ENCODE results near the gene HID1.
"Not testable (repeated sequence)": the region's sequence is repeated elsewhere in the genome, so short reads cannot be mapped to it uniquely, and the experiment has no call there.

Gene HID1

DNA sequence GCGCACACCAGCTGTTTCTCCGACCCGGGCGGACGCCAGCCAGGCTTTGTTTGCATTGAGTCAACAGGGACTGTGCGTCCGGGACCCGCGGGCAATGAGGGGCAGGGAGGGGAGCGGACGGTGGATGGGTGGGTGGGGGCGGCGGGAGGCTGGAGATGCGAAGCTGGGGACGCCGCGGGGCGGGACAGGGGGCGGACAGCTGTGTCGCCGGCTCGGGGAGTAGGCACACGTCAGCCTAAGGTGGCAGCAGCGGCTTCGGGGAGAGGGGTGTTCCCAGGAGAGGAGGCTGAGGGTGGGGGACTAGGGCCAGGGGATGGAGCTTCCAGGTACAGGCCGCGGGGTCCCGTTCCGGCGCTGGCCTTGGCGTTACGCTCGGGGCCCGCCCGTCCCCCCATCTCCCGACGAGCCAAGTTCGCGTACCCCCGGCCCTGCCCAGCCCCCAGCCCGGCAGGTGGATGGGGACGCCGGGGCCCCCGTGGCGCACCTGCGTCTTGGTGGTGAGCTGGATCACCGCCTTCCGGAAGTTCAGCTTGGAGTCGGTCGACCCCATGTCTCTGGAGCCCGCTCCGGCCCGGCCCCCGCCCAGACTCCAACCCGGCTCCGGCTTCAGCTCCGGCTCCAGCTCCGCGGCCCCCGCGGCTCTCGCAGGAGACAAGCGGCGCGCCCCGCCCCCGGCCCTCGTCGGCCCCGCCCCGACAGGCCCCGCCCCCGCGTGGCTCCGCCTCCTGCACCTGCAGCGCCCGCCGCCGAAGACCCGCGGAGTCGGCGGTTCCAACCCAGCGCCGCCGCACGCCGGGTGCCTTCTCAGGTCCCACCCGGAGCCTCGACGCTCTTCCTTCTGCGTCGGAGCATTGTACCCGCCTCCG lies at the start of gene HID1:
Gene HID1 (minus strand): TSS at position 653 of the 866 bp plus-strand sequence. CDS start 103 bp downstream, at position 550.
- peak; percentile 75 to 82 for DNase-seq

- no peak for DNase-seq
Measured at GRCh38 chr17:75020331-75021110, 48.0 kb upstream of the HID1 start.

GRCh38 chr17:75019710-75020109 lies 47.2 kb upstream of the HID1 start:
- no peak for DNase-seq

DNA sequence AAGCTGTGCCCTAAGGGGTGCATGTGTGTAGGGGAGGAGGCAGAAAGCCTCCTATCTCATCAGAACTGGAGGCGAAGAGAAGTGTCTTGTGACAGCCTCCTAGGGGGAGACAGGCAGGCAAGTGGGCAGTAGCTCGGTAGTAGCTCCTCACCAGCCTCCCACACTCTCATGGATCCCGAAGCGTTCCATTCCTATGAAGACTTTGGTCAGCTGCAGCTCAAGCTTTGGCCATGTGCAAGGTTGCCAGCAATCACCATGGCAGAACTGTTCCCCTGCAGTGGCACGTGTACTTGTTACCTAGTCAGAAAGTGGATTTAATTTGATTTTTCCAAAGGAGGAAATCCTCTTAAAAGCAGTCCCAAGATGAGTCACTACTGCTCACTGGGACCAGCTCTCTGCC lies 46.6 kb upstream of the HID1 start:
- DNase-seq: no peak

GRCh38 chr17:75013092-75013559 lies 40.6 kb upstream of the HID1 start:
- no peak for DNase-seq

- DNase-seq: peak; percentile 91 to 92
Measured at GRCh38 chr17:75012346-75013091, 40.0 kb upstream of the HID1 start, which contains the start of gene MRPL58. Gene MRPL58, plus strand, starts transcription at chr17:75012670. Its CDS starts 17 bp downstream, at chr17:75012687.

GRCh38 chr17:75012096-75012345 lies 39.5 kb upstream of the HID1 start:
- DNase-seq: no peak

- peak; percentile 79 to 89 for DNase-seq
Measured at GRCh38 chr17:75011401-75012095, 39.0 kb upstream of the HID1 start.

GRCh38 chr17:75010683-75011400 lies 38.3 kb upstream of the HID1 start:
- DNase-seq: peak; percentile 91 to 95

DNA sequence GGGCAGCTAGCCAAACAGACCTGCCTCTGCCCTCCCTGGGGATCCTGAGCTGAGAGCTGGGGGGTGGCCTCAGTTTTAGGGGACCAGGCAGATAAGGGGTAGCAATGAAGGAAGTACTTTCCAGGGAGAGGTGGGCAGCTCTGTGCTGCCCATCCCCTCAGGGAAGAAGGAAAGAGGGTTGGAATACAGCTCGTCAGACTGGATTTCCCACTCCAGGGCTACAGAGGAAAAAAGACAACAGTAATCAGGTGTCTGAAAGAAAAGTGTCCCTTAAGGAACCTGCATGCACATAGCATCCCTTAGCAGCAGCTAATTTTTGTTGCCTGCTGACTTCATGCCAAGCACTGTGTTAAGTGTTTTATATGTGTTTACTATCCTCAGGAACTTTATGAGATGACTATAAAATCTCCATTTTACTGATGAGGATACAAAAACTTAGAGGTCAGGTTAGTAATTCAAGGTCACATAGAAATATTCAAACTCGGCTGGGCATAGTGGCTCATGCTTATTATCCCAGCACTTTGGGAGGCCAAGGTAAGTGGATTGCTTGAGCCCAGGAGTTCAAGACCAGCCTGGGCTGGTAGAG lies 36.7 kb upstream of the HID1 start:
- no peak for DNase-seq

DNA sequence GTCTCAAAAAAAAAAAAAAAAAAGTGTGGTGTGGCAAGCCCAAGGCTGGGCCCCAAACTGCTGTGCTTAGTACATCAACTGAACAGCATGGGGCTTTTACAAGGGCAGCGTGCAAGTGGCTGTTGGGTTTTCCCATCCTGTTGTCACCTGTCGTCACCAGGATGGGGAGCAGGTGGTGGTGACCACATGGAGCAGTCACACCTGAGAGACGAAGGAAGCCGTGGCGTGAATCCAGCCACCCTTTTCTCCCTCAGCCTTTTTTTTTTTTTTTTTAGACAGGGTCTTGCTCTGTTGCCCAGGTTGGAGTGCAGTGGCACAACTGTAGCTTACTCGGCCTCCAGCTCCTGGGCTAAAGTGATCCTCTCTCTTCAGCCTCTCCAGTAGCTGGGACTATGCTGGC lies 35.8 kb upstream of the HID1 start:
- DNase-seq: peak; percentile 24 to 68

DNA sequence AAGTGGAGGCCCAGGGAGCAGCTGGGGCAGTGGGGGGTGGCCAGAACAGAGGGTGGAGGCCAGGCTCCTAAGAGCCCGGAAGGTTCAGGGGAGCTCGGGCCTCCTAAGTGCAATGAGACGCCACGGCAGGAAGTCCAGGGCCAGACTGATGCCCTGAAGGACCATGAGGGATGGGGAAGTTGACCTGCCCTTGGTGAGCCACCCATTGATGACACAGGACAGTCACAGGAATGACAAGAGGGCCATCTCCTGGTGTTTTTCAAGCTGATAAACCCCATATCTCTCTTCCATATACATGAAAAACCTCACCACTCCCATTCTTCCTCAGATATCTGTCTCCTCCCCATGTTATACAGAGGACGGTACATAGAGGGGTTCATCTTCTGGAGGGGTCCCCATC lies 34.1 kb upstream of the HID1 start:
- DNase-seq: no peak

GRCh38 chr17:75006084-75006483 lies 33.5 kb upstream of the HID1 start:
- DNase-seq: not testable (repeated sequence)

DNA sequence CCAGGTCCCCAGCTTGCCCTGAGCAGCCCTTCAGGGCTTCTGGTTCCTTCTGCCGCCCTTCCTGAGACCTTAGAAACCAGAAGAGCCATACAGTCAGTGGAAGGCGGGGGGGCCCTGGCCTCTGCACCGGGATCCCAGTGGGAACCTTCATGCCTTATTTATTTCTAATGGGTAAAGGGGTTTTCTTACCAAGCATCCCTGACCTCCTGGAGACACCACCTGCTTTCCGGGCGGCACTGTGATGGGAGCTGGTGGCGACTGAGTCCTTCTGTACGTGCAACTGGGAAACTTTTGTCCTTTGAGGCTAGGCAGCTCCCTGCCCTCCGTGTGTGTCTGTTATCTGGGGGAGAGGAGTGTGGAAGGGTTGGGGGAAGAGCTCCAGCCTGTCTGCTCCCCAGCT lies 32.7 kb upstream of the HID1 start:
- no peak for DNase-seq

DNA sequence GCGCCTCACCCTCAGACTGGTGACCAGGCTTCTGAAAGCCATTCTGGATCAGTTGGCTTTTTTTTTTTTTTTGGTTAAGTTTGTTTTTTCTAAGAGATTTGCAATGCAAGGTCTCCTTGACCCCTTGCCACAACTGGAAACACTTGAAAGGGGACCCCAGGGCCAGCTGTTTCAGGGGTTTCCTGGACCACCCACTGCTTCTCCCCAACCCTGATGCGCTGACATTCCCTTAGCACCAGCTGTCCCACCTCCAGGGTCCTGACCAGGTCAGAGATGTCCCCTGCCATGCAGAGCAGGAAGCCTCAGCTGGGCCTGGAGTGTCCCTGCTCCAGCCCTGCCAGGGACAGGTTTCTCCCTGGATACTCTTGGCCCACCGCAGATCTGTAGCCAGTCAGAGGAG lies 31.8 kb upstream of the HID1 start:
- no peak for DNase-seq

DNA sequence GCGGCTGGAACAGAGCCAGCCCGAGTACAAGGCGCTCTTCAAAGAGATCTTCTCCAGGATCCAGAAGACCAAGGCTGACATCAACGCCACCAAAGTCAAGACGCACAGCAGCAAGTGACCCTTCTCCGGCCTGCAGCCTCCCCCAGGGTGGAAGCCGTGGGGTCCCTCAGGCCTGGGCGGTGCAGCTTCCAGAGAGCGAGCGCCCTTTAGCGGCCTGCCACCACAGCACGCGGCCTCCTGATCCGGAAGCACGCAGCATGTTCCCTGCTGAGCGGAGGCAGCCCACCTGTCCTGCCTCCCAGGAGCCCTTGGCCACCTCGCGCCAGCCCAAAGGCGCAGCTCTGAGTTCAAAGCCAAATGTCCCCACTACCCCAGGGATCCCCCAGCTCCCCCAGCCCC lies 31.4 kb upstream of the HID1 start:
- DNase-seq: no peak

DNA sequence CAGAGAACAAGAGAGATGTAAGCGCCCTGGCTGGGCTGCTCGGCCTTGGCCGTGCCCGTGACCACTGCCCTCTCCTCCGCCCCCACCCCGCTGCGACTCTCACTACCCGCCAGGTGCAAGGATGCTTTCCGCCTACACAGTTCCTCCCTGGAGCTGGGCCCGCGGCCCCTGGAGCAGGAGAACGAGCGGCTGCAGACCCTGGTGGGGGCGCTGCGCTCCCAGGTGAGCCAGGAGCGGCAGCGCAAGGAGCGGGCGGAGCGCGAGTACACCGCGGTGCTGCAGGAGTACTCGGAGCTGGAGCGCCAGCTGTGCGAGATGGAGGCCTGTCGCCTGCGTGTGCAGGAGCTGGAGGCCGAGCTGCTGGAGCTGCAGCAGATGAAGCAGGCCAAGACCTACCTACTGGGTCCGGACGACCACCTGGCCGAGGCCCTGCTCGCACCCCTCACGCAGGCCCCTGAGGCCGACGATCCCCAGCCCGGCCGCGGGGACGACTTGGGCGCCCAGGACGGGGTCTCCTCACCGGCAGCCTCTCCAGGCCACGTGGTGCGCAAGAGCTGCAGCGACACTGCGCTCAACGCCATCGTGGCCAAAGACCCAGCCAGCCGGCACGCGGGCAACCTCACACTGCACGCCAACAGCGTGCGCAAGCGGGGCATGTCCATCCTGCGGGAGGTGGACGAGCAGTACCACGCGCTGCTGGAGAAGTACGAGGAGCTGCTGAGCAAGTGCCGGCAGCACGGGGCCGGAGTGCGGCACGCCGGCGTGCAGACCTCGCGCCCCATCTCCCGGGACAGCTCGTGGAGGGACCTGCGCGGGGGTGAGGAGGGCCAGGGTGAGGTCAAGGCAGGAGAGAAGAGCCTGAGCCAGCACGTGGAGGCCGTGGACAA lies 30.8 kb upstream of the HID1 start:
- DNase-seq: no peak

DNA sequence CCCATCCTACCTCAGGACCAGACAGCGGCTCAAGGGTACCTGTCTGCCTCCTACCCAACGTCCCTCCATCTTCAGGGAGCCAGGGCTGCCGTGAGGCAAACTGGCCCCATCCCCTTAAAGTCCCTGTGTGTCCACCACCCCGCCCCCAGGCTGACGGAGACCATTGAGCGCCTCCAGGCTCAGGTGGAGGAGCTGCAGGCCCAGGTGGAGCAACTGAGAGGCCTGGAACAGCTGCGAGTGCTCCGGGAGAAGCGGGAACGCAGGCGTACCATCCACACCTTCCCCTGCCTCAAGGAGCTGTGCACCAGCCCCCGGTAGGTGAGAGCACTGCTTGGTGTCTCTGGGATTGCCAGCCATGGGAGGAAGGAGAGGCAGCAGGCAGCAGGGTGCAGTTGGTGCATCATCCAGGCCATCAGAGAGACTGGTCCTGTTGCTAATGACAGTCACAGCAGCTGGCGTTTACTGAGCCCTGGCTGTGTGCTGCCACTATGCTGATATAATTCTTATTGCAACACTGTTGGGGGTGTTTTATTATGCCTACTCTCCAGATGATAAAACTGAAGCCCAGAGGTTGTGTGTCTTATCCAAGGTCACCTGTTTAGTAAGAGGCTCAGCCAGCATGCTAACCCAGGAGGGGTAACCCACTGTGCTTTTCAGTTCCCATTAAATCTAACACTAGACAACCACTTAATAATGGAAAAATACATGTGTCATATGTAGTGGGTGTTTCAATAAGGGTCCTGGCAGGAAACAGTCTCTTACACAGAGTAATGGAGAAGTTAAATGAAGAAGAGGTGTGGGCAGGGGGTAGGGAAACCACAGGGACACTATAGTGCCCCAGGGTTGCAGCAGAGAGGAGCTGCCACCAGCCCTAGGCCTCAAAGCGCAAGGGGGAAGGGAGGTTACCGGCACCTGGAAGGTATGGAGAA lies 29.6 kb upstream of the HID1 start:
- DNase-seq: peak in 1 of 2 experiments; percentile 47

GRCh38 chr17:74999523-74999922 lies 27.0 kb upstream of the HID1 start:
- DNase-seq: no peak

Measured in NCI-H2081 (cell line).